ENCODE data around the gene TMEM121B.

TMEM121B gene

DNA sequence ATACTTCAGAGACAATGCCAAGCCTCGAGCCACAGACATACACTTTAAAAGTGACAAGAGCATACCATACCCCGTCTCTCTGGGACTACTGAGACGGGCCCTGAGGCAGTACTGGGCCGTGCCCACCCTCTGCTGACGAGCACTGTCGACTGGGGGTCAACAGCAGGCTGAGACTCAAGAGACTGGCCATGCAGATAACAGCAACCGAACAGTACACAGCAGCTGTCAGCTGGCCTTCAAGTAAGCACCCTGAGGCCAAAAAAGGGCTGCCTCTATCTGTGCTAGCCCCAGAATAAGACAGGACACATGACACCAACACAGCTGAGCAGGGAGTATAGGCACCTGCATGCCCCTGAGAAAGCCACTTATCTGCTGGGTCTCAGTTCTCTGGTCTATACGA is 18.9 kb upstream of the TMEM121B start:
- no peak overlapping the region for H3K4me3 ChIP-seq (ENCODE audit: low read depth, low read length, poor library complexity, severe bottlenecking)
- H3K9ac ChIP-seq (ENCODE audit: low read length) = no peak overlapping the region
- no peaks in the 10 kb centered on the region for H4K20me1 ChIP-seq (ENCODE audit: insufficient read depth, low read length)
- peaks cover 48% of the 10 kb centered on the region; the same call in 1 of the 2 replicates for H3K36me3 ChIP-seq (ENCODE audit: insufficient read depth, low read length)
- H3K27ac ChIP-seq (ENCODE audit: low read depth, low read length, poor library complexity, severe bottlenecking) = no peak overlapping the region
- no peaks in the 10 kb centered on the region for H3K4me1 ChIP-seq (ENCODE audit: insufficient read depth, low read length, severe bottlenecking)
- no peaks in the 10 kb centered on the region for H3K9me3 ChIP-seq (ENCODE audit: low read length)
- no peak for TF ChIP-seq EZH2 (IDR thresholded peaks at IDR 0.05; ENCODE audit: borderline replicate concordance, low read length)
- TF ChIP-seq, protein P1, sequence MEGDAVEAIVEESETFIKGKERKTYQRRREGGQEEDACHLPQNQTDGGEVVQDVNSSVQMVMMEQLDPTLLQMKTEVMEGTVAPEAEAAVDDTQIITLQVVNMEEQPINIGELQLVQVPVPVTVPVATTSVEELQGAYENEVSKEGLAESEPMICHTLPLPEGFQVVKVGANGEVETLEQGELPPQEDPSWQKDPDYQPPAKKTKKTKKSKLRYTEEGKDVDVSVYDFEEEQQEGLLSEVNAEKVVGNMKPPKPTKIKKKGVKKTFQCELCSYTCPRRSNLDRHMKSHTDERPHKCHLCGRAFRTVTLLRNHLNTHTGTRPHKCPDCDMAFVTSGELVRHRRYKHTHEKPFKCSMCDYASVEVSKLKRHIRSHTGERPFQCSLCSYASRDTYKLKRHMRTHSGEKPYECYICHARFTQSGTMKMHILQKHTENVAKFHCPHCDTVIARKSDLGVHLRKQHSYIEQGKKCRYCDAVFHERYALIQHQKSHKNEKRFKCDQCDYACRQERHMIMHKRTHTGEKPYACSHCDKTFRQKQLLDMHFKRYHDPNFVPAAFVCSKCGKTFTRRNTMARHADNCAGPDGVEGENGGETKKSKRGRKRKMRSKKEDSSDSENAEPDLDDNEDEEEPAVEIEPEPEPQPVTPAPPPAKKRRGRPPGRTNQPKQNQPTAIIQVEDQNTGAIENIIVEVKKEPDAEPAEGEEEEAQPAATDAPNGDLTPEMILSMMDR (IDR thresholded peaks at IDR 0.05; ENCODE audit: low read length) = no peak
- H3K79me2 ChIP-seq (ENCODE audit: insufficient read depth, low read length) = no peaks in the 10 kb centered on the region
- H3F3A ChIP-seq (ENCODE audit: insufficient read depth, low read length) = no peaks in the 10 kb centered on the region
- no peak overlapping the region for H2AFZ ChIP-seq (ENCODE audit: low read length)
- H3K4me2 ChIP-seq (ENCODE audit: low read length) = no peak overlapping the region
- no peaks in the 10 kb centered on the region for H3K27me3 ChIP-seq (ENCODE audit: insufficient read depth, low read length)
- no peaks in the 10 kb centered on the region for H3K9me2 ChIP-seq (ENCODE audit: low read depth, low read length)

DNA sequence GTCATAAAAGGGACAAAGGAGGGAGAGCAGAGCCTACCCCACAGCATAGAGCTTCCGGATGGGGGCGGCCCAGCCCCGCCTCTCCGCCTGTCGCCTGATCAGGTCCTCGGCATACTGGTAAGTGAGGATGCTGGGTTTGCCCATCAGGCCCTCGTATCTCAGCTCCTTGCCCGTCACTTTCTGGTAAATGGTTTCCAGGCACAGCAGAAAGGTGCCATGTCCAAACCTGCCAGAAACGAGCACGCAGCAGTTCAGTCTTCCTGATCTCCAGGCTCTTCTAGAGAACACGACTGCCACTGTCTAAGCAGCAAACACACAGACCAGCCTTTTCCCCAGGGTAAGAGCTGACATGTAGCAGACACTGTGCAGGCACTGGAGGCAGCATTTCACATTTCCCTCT is 17.4 kb upstream of the TMEM121B start:
- no peaks in the 10 kb centered on the region for H3K9me2 ChIP-seq (ENCODE audit: low read depth, low read length)
- H3K36me3 ChIP-seq (ENCODE audit: insufficient read depth, low read length) = peaks cover 45% of the 10 kb centered on the region; the same call in 1 of the 2 replicates
- no peak overlapping the region for H2AFZ ChIP-seq (ENCODE audit: low read length)
- no peaks in the 10 kb centered on the region for H3K4me1 ChIP-seq (ENCODE audit: insufficient read depth, low read length, severe bottlenecking)
- H3F3A ChIP-seq (ENCODE audit: insufficient read depth, low read length) = no peaks in the 10 kb centered on the region
- no peak overlapping the region for H3K27ac ChIP-seq (ENCODE audit: low read depth, low read length, poor library complexity, severe bottlenecking)
- no peaks in the 10 kb centered on the region for H3K79me2 ChIP-seq (ENCODE audit: insufficient read depth, low read length)
- H4K20me1 ChIP-seq (ENCODE audit: insufficient read depth, low read length) = no peaks in the 10 kb centered on the region
- H3K4me3 ChIP-seq (ENCODE audit: low read depth, low read length, poor library complexity, severe bottlenecking) = no peak overlapping the region
- H3K9ac ChIP-seq (ENCODE audit: low read length) = no peak overlapping the region
- H3K9me3 ChIP-seq (ENCODE audit: low read length) = no peaks in the 10 kb centered on the region
- H3K4me2 ChIP-seq (ENCODE audit: low read length) = no peak overlapping the region
- TF ChIP-seq, protein P1 (IDR thresholded peaks at IDR 0.05; ENCODE audit: low read length) = no peak
- TF ChIP-seq EZH2 (IDR thresholded peaks at IDR 0.05; ENCODE audit: borderline replicate concordance, low read length) = no peak
- no peaks in the 10 kb centered on the region for H3K27me3 ChIP-seq (ENCODE audit: insufficient read depth, low read length)

DNA sequence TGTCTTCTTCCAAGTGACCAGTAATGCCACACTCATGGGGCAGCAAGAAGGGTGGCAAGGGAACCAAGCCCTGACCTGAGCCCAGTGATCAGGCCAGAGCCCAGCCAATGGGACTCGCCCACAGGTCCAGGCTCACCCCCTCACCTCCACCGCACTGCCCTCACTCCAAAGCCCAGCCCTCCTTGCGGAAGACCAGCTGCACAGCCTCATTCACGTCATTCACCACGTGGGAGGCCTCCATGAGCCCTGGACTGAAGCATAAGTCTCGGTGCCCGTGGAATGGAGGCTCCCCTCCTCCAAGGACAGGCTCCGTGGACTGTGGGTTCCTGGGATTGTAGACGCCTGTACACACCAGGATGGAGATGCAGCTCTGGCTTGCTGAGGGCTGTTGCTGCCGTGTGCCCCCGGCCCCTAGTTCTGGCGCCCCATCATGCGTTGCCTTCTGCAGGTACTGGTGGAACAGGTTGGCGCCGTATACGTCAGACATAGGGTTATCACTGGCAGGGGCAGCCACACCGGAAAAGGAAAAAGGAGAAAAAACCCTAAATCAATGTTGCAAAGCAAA is 16.8 kb upstream of the TMEM121B start:
- H3K9me3 ChIP-seq (ENCODE audit: low read length) = no peaks in the 10 kb centered on the region
- no peak overlapping the region for H3K9ac ChIP-seq (ENCODE audit: low read length)
- no peak overlapping the region for H3K4me3 ChIP-seq (ENCODE audit: low read depth, low read length, poor library complexity, severe bottlenecking)
- H3K79me2 ChIP-seq (ENCODE audit: insufficient read depth, low read length) = no peaks in the 10 kb centered on the region
- H3K36me3 ChIP-seq (ENCODE audit: insufficient read depth, low read length) = peaks cover 40% of the 10 kb centered on the region; the same call in 1 of the 2 replicates
- no peaks in the 10 kb centered on the region for H3K27me3 ChIP-seq (ENCODE audit: insufficient read depth, low read length)
- H3F3A ChIP-seq (ENCODE audit: insufficient read depth, low read length) = no peaks in the 10 kb centered on the region
- TF ChIP-seq, protein P1 (IDR thresholded peaks at IDR 0.05; ENCODE audit: low read length) = no peak
- no peak for TF ChIP-seq EZH2 (IDR thresholded peaks at IDR 0.05; ENCODE audit: borderline replicate concordance, low read length)
- no peaks in the 10 kb centered on the region for H4K20me1 ChIP-seq (ENCODE audit: insufficient read depth, low read length)
- no peak overlapping the region for H3K27ac ChIP-seq (ENCODE audit: low read depth, low read length, poor library complexity, severe bottlenecking)
- H3K4me1 ChIP-seq (ENCODE audit: insufficient read depth, low read length, severe bottlenecking) = no peaks in the 10 kb centered on the region
- no peak overlapping the region for H2AFZ ChIP-seq (ENCODE audit: low read length)
- H3K9me2 ChIP-seq (ENCODE audit: low read depth, low read length) = no peaks in the 10 kb centered on the region
- H3K4me2 ChIP-seq (ENCODE audit: low read length) = no peak overlapping the region
